D721Med (cell line): ENCODE measurements around the gene ADAMTS13.

Experiments used
- DNase-seq: peaks from one replicate; pipeline ENCODE4 v3.0.0; 2011; ENCODE audit warnings: low spot score; ENCODE audit not compliant: insufficient read length
- FAIRE-seq: peaks from 2 replicates; lab custom pipeline; 2011; peaks lifted over from hg19 to GRCh38; lab: Jason Lieb, UNC
- CTCF ChIP-seq: IDR thresholded peaks from 2 replicates; pipeline ENCODE4 v1.5.1; 2012; ENCODE audit warnings: mild to moderate bottlenecking, control low read depth; ENCODE audit not compliant: insufficient read depth; ENCODE audit errors: missing control alignments

The ADAMTS13 gene

GRCh38 chr9:133454943-133455673 is 32.9 kb downstream of the ADAMTS13 start:
- TF ChIP-seq CTCF = no peak
- DNase-seq (no peak), FAIRE-seq (no peak)

GRCh38 chr9:133455936-133456335 is 33.8 kb downstream of the ADAMTS13 start:
- no peak for FAIRE-seq
- no peak for TF ChIP-seq CTCF
- DNase-seq = no peak

GRCh38 chr9:133456409-133456808 is 34.2 kb downstream of the ADAMTS13 start:
- no peak for FAIRE-seq
- no peak for DNase-seq
- no peak for TF ChIP-seq CTCF

GRCh38 chr9:133457233-133457632 is 35.1 kb downstream of the ADAMTS13 start:
- no peak for TF ChIP-seq CTCF
- DNase-seq = no peak
- FAIRE-seq = no peak

- TF ChIP-seq CTCF = no peak
- FAIRE-seq = no peak
- no peak for DNase-seq
These were observed 35.6 kb downstream of the ADAMTS13 start for GRCh38 chr9:133457748-133458147.

- DNase-seq (no peak), FAIRE-seq (no peak)
- no peak for TF ChIP-seq CTCF
These were observed 36.6 kb downstream of the ADAMTS13 start for GRCh38 chr9:133458643-133459312.
